ENCODE data around the gene SLC38A5. TPM values are rescaled to one million over a fixed set of nuclear protein-coding genes. Genes with fewer than 3 reads are reported as not detected.
A peak's percentile ranks its signal among the peaks of the same experiment; 100 is the strongest.

Gene SLC38A5
- total and polyA plus RNA-seq, 2 of the 13 experiments (the other 11 are each of a cell fraction or from before 2014, with no cell fraction given): 46.1 to 73.4 TPM

GRCh38 chrX:48475774-48476577 lies 5.9 kb upstream of the SLC38A5 start, which contains the start of gene FTSJ1 (continued):
- TF ChIP-seq BHLHE40 (IDR thresholded peaks at IDR 0.05; ENCODE audit: low read length) (peak; percentile 25; the same call in 1 of the 2 replicates), NFAT5 (CRISPR knock-in tag; IDR thresholded peaks at IDR 0.05) (no peak), SPEN (CRISPR knock-in tag; IDR thresholded peaks at IDR 0.05; ENCODE audit: low read depth) (peak; percentile 65; the same call in 1 of the 2 replicates), ZNF253 (CRISPR knock-in tag; IDR thresholded peaks at IDR 0.05; ENCODE audit: borderline replicate concordance) (0 out of 2 replicates have a peak, but pooled peaks have one; percentile 31), ISL2 (CRISPR knock-in tag; IDR thresholded peaks at IDR 0.05) (peak; percentile 51; the same call in 1 of the 2 replicates), SOX13 (IDR thresholded peaks at IDR 0.05) (no peak), SOX13 (CRISPR knock-in tag; conservative IDR thresholded peaks at IDR 0.05 in 1 of 2, IDR thresholded peaks at IDR 0.05 in 1 of 2) (peak in 1 of 2 experiments; percentile 61; a peak in 2 of 4 replicates), CAMTA2 (CRISPR knock-in tag; IDR thresholded peaks at IDR 0.05; ENCODE audit: borderline replicate concordance) (no peak), TOE1 (CRISPR knock-in tag; IDR thresholded peaks at IDR 0.05) (no peak)
- TF ChIP-seq, protein P1, sequence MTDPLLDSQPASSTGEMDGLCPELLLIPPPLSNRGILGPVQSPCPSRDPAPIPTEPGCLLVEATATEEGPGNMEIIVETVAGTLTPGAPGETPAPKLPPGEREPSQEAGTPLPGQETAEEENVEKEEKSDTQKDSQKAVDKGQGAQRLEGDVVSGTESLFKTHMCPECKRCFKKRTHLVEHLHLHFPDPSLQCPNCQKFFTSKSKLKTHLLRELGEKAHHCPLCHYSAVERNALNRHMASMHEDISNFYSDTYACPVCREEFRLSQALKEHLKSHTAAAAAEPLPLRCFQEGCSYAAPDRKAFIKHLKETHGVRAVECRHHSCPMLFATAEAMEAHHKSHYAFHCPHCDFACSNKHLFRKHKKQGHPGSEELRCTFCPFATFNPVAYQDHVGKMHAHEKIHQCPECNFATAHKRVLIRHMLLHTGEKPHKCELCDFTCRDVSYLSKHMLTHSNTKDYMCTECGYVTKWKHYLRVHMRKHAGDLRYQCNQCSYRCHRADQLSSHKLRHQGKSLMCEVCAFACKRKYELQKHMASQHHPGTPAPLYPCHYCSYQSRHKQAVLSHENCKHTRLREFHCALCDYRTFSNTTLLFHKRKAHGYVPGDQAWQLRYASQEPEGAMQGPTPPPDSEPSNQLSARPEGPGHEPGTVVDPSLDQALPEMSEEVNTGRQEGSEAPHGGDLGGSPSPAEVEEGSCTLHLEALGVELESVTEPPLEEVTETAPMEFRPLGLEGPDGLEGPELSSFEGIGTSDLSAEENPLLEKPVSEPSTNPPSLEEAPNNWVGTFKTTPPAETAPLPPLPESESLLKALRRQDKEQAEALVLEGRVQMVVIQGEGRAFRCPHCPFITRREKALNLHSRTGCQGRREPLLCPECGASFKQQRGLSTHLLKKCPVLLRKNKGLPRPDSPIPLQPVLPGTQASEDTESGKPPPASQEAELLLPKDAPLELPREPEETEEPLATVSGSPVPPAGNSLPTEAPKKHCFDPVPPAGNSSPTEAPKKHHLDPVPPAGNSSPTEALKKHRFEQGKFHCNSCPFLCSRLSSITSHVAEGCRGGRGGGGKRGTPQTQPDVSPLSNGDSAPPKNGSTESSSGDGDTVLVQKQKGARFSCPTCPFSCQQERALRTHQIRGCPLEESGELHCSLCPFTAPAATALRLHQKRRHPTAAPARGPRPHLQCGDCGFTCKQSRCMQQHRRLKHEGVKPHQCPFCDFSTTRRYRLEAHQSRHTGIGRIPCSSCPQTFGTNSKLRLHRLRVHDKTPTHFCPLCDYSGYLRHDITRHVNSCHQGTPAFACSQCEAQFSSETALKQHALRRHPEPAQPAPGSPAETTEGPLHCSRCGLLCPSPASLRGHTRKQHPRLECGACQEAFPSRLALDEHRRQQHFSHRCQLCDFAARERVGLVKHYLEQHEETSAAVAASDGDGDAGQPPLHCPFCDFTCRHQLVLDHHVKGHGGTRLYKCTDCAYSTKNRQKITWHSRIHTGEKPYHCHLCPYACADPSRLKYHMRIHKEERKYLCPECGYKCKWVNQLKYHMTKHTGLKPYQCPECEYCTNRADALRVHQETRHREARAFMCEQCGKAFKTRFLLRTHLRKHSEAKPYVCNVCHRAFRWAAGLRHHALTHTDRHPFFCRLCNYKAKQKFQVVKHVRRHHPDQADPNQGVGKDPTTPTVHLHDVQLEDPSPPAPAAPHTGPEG (CRISPR knock-in tag; IDR thresholded peaks at IDR 0.05): peak; percentile 49; the same call in 1 of the 2 replicates
- TF ChIP-seq, protein P2, sequence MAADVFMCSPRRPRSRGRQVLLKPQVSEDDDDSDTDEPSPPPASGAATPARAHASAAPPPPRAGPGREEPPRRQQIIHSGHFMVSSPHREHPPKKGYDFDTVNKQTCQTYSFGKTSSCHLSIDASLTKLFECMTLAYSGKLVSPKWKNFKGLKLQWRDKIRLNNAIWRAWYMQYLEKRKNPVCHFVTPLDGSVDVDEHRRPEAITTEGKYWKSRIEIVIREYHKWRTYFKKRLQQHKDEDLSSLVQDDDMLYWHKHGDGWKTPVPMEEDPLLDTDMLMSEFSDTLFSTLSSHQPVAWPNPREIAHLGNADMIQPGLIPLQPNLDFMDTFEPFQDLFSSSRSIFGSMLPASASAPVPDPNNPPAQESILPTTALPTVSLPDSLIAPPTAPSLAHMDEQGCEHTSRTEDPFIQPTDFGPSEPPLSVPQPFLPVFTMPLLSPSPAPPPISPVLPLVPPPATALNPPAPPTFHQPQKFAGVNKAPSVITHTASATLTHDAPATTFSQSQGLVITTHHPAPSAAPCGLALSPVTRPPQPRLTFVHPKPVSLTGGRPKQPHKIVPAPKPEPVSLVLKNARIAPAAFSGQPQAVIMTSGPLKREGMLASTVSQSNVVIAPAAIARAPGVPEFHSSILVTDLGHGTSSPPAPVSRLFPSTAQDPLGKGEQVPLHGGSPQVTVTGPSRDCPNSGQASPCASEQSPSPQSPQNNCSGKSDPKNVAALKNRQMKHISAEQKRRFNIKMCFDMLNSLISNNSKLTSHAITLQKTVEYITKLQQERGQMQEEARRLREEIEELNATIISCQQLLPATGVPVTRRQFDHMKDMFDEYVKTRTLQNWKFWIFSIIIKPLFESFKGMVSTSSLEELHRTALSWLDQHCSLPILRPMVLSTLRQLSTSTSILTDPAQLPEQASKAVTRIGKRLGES (CRISPR knock-in tag; IDR thresholded peaks at IDR 0.05; ENCODE audit: borderline replicate concordance): no peak
- TF ChIP-seq, protein P3, sequence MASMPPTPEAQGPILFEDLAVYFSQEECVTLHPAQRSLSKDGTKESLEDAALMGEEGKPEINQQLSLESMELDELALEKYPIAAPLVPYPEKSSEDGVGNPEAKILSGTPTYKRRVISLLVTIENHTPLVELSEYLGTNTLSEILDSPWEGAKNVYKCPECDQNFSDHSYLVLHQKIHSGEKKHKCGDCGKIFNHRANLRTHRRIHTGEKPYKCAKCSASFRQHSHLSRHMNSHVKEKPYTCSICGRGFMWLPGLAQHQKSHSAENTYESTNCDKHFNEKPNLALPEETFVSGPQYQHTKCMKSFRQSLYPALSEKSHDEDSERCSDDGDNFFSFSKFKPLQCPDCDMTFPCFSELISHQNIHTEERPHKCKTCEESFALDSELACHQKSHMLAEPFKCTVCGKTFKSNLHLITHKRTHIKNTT (CRISPR knock-in tag; IDR thresholded peaks at IDR 0.05): no peak

Measured in HepG2 (cell line).